HepG2 (cell line): ENCODE results near the gene RAB40C. TPM values are rescaled to one million over a fixed set of nuclear protein-coding genes. Genes with fewer than 3 reads are reported as not detected.

Experiments used
- CBX5 ChIP-seq: sonication (generic); formaldehyde crosslinking; IDR thresholded peaks from 2 replicates; pipeline ENCODE4 v1.4.0; 2020; ENCODE audit warnings: missing genetic modification reagents, borderline replicate concordance
- DNMT3B ChIP-seq: conservative IDR thresholded peaks from 2 replicates; pipeline ENCODE4 v1.6.1; 2016; ENCODE audit warnings: missing biosample characterization, control low read depth
- ELF4 ChIP-seq: sonication (generic); formaldehyde crosslinking; IDR thresholded peaks from 2 replicates; pipeline ENCODE4 v1.5.0; 2020; ENCODE audit warnings: missing genetic modification reagents, mild to moderate bottlenecking, moderate library complexity, borderline replicate concordance
- HES4 ChIP-seq: sonication (generic); formaldehyde crosslinking; IDR thresholded peaks from 2 replicates; pipeline ENCODE4 v1.9.0; 2021; ENCODE audit warnings: mild to moderate bottlenecking, missing genetic modification reagents, borderline replicate concordance
- HNRNPLL ChIP-seq: fragments of 200-400 bp; formaldehyde crosslinking; IDR thresholded peaks from 2 replicates; pipeline ENCODE4 v1.6.1; 2017; ENCODE audit warnings: mild to moderate bottlenecking, low read depth, low read length; ENCODE audit not compliant: poor library complexity, severe bottlenecking
- MIXL1 ChIP-seq: IDR thresholded peaks from 2 replicates; pipeline ENCODE4 v1.6.1; 2016
- MXD3 ChIP-seq: IDR thresholded peaks from 2 replicates; pipeline ENCODE4 v1.6.1; 2016; ENCODE audit warnings: mild to moderate bottlenecking, missing biosample characterization, missing genetic modification reagents
- NONO ChIP-seq, 2 experiments: fragments of 450-650 bp in 1 of 2; sonication (generic) in 1 of 2; formaldehyde crosslinking in 1 of 2; IDR thresholded peaks in 1 of 2; conservative IDR thresholded peaks in 1 of 2; 2 replicates each; pipeline versions ENCODE4 v1.6.1 to v1.8.0; 2017 to 2022; ENCODE audit warnings: mild to moderate bottlenecking in 1 of 2, missing genetic modification reagents in 1 of 2, moderate library complexity in 1 of 2
- PHB2 ChIP-seq: fragments of 450-650 bp; IDR thresholded peaks from 2 replicates; pipeline ENCODE4 v1.6.1; 2018; ENCODE audit not compliant: partially characterized antibody
- PITX1 ChIP-seq: sonication (generic); formaldehyde crosslinking; IDR thresholded peaks from 2 replicates; pipeline ENCODE4 v1.5.1; 2020; ENCODE audit warnings: mild to moderate bottlenecking, missing genetic modification reagents
- RCOR2 ChIP-seq: IDR thresholded peaks from 2 replicates; pipeline ENCODE4 v1.6.1; 2016; ENCODE audit warnings: missing biosample characterization, missing genetic modification reagents
- RORA ChIP-seq: sonication (generic); formaldehyde crosslinking; IDR thresholded peaks from 2 replicates; pipeline ENCODE4 v1.5.0; 2020; ENCODE audit warnings: mild to moderate bottlenecking, missing genetic modification reagents, moderate library complexity
- TOE1 ChIP-seq: sonication (generic); formaldehyde crosslinking; IDR thresholded peaks from 2 replicates; pipeline ENCODE4 v1.4.0; 2020; ENCODE audit warnings: mild to moderate bottlenecking, missing genetic modification reagents
- ZC3H13 ChIP-seq: sonication (generic); formaldehyde crosslinking; IDR thresholded peaks from 2 replicates; pipeline ENCODE4 v1.8.1; 2023; ENCODE audit warnings: mild to moderate bottlenecking, missing genetic modification reagents, moderate library complexity
- ZFP62 ChIP-seq: sonication (generic); formaldehyde crosslinking; IDR thresholded peaks from 2 replicates; pipeline ENCODE4 v1.4.0; 2020; ENCODE audit warnings: missing genetic modification reagents
- ZNF136 ChIP-seq: sonication (generic); formaldehyde crosslinking; IDR thresholded peaks from 2 replicates; pipeline ENCODE4 v1.8.1; 2022; ENCODE audit warnings: low read depth, mild to moderate bottlenecking, moderate library complexity, missing genetic modification reagents
- ZNF30 ChIP-seq: sonication (generic); formaldehyde crosslinking; IDR thresholded peaks from 2 replicates; pipeline ENCODE4 v1.5.0; 2020; ENCODE audit warnings: mild to moderate bottlenecking, missing genetic modification reagents
- ZNF530 ChIP-seq: sonication (generic); formaldehyde crosslinking; IDR thresholded peaks from 2 replicates; pipeline ENCODE4 v1.5.0; 2020; ENCODE audit warnings: low read depth, mild to moderate bottlenecking, missing genetic modification reagents
- ZNF557 ChIP-seq: sonication (generic); formaldehyde crosslinking; IDR thresholded peaks from 2 replicates; pipeline ENCODE4 v1.4.0; 2020; ENCODE audit warnings: missing genetic modification reagents
- ZNF629 ChIP-seq: sonication (generic); formaldehyde crosslinking; conservative IDR thresholded peaks from 2 replicates; pipeline ENCODE4 v1.5.0; 2020; ENCODE audit warnings: missing genetic modification reagents
- ZNF710 ChIP-seq: sonication (generic); formaldehyde crosslinking; IDR thresholded peaks from 2 replicates; pipeline ENCODE4 v1.5.0; 2020; ENCODE audit warnings: mild to moderate bottlenecking, missing genetic modification reagents, borderline replicate concordance
- ZNF792 ChIP-seq: IDR thresholded peaks from 2 replicates; pipeline ENCODE4 v1.6.1; 2016
- ZSCAN25 ChIP-seq: sonication (generic); formaldehyde crosslinking; IDR thresholded peaks from 2 replicates; pipeline ENCODE4 v1.8.0; 2022; ENCODE audit warnings: mild to moderate bottlenecking, missing genetic modification reagents
- polyA plus RNA-seq, 8 experiments: library from polyadenylated mRNA; depleted of rRNA in 3 of 8; stranded (reverse) in 7 of 8; unstranded in 1 of 8; fragments of >200 nt; fragmentation: Illumina TruSeq in 4 of 8; extraction: Trizol in 4 of 8; gene quantifications; 2 replicates each; pipeline versions ENCODE4 v1.2.1 to v1.2.3, GENCODE V29; 2011 to 2016; ENCODE audit warnings: low read depth in 4 of 8, missing spikeins in 1 of 8, mixed read lengths in 1 of 8; ENCODE audit not compliant: insufficient read depth in 1 of 8
- total RNA-seq, 5 experiments: library from RNA; depleted of rRNA; stranded (reverse); fragments of >200 nt; fragmentation: Illumina TruSeq; extraction: Trizol; gene quantifications; 2 replicates each; pipeline ENCODE4 v1.2.3, GENCODE V29; 2016; ENCODE audit warnings: low read depth in 1 of 5
- TF ChIP-seq, protein P1 (sequence below): sonication (generic); formaldehyde crosslinking; IDR thresholded peaks from 2 replicates; pipeline ENCODE4 v1.4.0; 2020; ENCODE audit warnings: mild to moderate bottlenecking, missing genetic modification reagents
- TF ChIP-seq, protein P2 (sequence below): sonication (generic); formaldehyde crosslinking; IDR thresholded peaks from 2 replicates; pipeline ENCODE4 v1.5.0; 2020; ENCODE audit warnings: mild to moderate bottlenecking, missing genetic modification reagents

RAB40C gene
- total and polyA plus RNA-seq, 2 of the 13 experiments (the other 11 are each of a cell fraction or from before 2014, with no cell fraction given), result 7.7 to 11.5 TPM

GRCh38 chr16:642189-643049, 52.6 kb downstream of the RAB40C start (continued):
- TF ChIP-seq, protein P1, sequence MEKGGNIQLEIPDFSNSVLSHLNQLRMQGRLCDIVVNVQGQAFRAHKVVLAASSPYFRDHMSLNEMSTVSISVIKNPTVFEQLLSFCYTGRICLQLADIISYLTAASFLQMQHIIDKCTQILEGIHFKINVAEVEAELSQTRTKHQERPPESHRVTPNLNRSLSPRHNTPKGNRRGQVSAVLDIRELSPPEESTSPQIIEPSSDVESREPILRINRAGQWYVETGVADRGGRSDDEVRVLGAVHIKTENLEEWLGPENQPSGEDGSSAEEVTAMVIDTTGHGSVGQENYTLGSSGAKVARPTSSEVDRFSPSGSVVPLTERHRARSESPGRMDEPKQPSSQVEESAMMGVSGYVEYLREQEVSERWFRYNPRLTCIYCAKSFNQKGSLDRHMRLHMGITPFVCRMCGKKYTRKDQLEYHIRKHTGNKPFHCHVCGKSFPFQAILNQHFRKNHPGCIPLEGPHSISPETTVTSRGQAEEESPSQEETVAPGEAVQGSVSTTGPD (CRISPR knock-in tag), result no peak
- peak; percentile 79 for TF ChIP-seq MXD3 (CRISPR knock-in tag)
- TF ChIP-seq, protein P2, sequence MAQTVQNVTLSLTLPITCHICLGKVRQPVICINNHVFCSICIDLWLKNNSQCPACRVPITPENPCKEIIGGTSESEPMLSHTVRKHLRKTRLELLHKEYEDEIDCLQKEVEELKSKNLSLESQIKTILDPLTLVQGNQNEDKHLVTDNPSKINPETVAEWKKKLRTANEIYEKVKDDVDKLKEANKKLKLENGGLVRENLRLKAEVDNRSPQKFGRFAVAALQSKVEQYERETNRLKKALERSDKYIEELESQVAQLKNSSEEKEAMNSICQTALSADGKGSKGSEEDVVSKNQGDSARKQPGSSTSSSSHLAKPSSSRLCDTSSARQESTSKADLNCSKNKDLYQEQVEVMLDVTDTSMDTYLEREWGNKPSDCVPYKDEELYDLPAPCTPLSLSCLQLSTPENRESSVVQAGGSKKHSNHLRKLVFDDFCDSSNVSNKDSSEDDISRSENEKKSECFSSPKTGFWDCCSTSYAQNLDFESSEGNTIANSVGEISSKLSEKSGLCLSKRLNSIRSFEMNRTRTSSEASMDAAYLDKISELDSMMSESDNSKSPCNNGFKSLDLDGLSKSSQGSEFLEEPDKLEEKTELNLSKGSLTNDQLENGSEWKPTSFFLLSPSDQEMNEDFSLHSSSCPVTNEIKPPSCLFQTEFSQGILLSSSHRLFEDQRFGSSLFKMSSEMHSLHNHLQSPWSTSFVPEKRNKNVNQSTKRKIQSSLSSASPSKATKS, result no peak
- TF ChIP-seq HNRNPLL, result no peak
- no peak for TF ChIP-seq CBX5 (CRISPR knock-in tag)
- TF ChIP-seq ZNF136 (CRISPR knock-in tag), result no peak
- TF ChIP-seq ZSCAN25, result peak; percentile 36; the same call in 1 of the 2 replicates
- TF ChIP-seq ZNF530, result 0 out of 2 replicates have a peak, but pooled peaks have one; percentile 58
- no peak; the same call in 1 of the 2 replicates for TF ChIP-seq ZC3H13
- no peak for TF ChIP-seq ZNF629 (CRISPR knock-in tag)
- TF ChIP-seq PITX1 (CRISPR knock-in tag), result peak; percentile 59
- TF ChIP-seq ZNF557 (CRISPR knock-in tag), result no peak
- TF ChIP-seq RORA (CRISPR knock-in tag), result no peak
- 0 out of 2 replicates have a peak, but pooled peaks have one; percentile 7 for TF ChIP-seq ZNF792 (CRISPR knock-in tag)
- no peak for TF ChIP-seq RCOR2 (CRISPR knock-in tag)
- TF ChIP-seq ZFP62, result no peak
- TF ChIP-seq DNMT3B, result no peak
- no peak for TF ChIP-seq MIXL1 (CRISPR knock-in tag)
- no peak for TF ChIP-seq NONO (IDR thresholded peaks at IDR 0.05)
- no peak for TF ChIP-seq NONO (CRISPR knock-in tag; conservative IDR thresholded peaks at IDR 0.05)
- TF ChIP-seq HES4, result peak; percentile 88; the same call in 1 of the 2 replicates
- no peak for TF ChIP-seq PHB2
- TF ChIP-seq ZNF710 (CRISPR knock-in tag), result 0 out of 2 replicates have a peak, but pooled peaks have one; percentile 52
- no peak for TF ChIP-seq ELF4 (CRISPR knock-in tag)
- no peak for TF ChIP-seq TOE1 (CRISPR knock-in tag)
- TF ChIP-seq ZNF30 (CRISPR knock-in tag), result no peak
